ENCODE measurements around the gene SRSF4.

Gene SRSF4

DNA sequence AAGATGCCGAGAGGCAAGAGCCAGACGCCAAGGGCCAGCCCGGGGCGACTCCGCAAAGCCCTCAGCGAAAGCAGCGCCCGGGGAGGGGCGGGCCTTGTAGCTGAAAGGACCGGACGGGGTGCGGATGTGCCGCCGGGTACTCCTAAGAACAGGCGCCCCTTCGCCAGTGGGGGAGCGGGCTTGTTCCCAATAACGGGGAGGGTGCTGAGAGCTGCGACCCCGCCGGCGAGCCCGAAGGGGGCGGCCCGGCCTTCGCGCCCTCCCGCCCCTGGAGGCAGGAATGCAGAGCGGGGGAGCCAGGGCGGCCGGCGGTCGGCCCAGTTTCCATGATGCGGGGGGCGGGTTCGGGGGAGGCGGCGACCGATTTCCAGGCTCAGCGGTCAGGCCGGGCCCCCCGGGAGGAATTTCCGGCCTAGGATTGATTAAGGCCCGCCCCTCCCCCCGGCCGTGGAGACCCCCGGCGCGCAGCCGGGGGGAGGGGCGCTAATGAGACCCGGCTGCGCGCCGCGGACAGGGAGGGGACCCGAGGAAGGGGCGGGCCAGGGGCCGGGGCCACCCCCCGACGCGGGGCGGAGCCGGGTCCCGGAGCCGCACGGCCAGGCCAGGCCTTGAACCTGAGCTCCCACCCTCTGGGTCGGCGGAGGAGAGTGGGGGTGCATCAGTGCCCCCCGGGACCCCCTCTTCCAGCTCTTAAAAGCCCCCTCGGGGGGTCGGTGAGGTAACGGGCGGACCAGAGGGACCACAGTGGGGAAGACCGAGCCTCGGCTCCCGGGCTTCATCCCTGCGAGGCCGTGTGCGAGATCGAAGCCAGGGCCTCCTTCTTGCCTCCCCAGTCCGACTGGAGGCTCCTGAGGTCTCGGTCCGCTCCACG is 57.1 kb downstream of the SRSF4 start:
- no peak for TF ChIP-seq CTBP1 (IDR thresholded peaks at IDR 0.05; ENCODE audit: borderline replicate concordance)
- peak; percentile 86 for TF ChIP-seq L3MBTL2 (conservative IDR thresholded peaks at IDR 0.05)
- TF ChIP-seq HDGF (IDR thresholded peaks at IDR 0.05; ENCODE audit: borderline replicate concordance) = peak; percentile 87; the same call in 1 of the 2 replicates
- DNase-seq (ENCODE audit: extremely low spot score) = peak; percentile 93

DNA sequence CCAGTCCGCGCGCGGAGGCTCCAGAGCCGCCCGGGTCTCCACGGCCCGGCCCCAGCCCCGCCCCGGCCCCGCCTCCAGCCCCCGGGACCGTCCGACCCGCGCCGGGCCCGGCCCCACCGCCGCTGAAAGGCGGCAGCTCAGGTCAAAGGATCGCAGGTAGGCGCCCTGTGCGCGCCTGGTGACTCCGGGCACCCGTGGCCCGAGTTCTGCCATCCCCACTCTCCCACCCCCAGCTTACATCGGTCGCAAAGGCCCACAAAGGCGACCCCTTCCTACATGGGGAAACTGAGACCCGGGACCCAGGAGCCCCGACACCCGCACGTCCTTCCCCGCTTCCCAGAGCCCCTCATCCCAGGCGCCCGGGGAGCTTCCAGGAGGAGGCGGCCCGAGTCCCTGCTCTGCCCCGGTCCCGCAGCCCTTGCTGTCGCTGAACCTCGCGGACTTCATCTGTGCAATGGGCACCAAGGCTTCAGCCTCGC is 57.8 kb downstream of the SRSF4 start, which contains the start of gene TMEM200B:
TSS of gene TMEM200B (minus strand) at position 17 of the 479 bp plus-strand sequence. CDS start 2,075 bp downstream, outside the sequence.
- ChIA-PET POLR2A (interaction anchor here (1.1 to 1.7 kb wide), 5 partner anchors 11 to 61 kb away, joined by 3 to 13 read pairs (median 4); partner anchors contain the start of gene SRSF4), CTCF (no interaction called here)
- no peak for DNase-seq (ENCODE audit: extremely low spot score)
- TF ChIP-seq FOXA1 (IDR thresholded peaks at IDR 0.05) (no peak), ARNT (IDR thresholded peaks at IDR 0.05) (no peak), HDGF (IDR thresholded peaks at IDR 0.05; ENCODE audit: borderline replicate concordance) (no peak), FOXK2 (IDR thresholded peaks at IDR 0.05) (no peak), BHLHE40 (IDR thresholded peaks at IDR 0.05; ENCODE audit: borderline replicate concordance) (no peak), ELF4 (IDR thresholded peaks at IDR 0.05) (no peak), LEF1 (IDR thresholded peaks at IDR 0.05; ENCODE audit: borderline replicate concordance) (no peak), ZNF384 (IDR thresholded peaks at IDR 0.05) (no peak), L3MBTL2 (conservative IDR thresholded peaks at IDR 0.05) (no peak), SUZ12 (IDR thresholded peaks at IDR 0.05) (no peak), FOXM1 (IDR thresholded peaks at IDR 0.05; ENCODE audit: borderline replicate concordance) (no peak), NFRKB (IDR thresholded peaks at IDR 0.05) (no peak), TARDBP (IDR thresholded peaks at IDR 0.05) (no peak)
- TF ChIP-seq, protein P1, sequence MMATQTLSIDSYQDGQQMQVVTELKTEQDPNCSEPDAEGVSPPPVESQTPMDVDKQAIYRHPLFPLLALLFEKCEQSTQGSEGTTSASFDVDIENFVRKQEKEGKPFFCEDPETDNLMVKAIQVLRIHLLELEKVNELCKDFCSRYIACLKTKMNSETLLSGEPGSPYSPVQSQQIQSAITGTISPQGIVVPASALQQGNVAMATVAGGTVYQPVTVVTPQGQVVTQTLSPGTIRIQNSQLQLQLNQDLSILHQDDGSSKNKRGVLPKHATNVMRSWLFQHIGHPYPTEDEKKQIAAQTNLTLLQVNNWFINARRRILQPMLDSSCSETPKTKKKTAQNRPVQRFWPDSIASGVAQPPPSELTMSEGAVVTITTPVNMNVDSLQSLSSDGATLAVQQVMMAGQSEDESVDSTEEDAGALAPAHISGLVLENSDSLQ (IDR thresholded peaks at IDR 0.05) = no peak

More for the DNA sequence above, 57.1 kb downstream of the SRSF4 start:
- POLR2A ChIA-PET = interaction anchor here (0.6 to 1.7 kb wide), 6 partner anchors 12 to 61 kb away, joined by 3 to 13 read pairs (median 4); partner anchors contain the start of gene SRSF4
- CTCF ChIA-PET = interaction anchor here (1.1 kb wide), 1 partner anchor 56 kb away, joined by 3 read pairs; the partner anchor contains the start of gene SRSF4

DNA sequence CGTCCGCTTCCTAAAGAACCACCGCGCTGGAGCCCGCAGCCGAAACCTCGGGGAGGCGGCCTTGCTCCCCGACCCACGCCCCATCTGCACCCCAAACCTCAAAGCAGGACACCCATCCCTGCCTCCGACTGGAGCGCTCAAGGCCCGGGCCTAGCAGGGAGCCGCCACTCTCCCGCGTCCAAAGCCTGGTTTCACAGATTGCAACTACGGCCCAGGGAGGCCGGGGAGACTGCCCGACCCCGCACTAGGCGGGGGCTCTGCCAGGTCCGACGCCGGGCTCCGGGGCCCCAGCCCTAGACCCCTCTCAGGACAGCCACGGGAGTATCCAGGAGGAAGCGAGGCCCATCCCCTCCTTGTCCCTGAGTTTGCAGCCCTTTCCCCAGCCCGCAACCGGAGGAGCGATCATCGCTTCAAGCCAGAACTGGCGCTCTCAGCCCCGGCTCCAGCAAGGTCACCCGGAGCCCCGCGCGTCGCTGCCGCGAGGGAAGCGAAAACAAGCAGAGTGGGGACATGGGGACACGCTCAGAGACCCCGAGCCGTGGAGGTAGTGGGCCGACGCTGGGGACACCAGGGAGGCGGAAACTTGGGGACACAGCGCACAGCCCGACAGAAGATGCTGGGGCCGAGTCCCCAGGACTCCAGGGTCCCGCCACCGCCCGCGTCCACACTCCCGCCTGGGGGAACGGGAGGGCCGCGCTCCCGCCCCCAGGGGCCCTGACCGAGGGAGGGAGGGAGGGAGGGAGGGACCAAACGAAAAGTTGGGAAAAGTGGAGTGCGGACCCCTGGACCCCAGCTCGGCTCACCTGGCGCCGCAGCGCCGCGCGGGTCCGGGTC is 58.4 kb downstream of the SRSF4 start:
- no peak for TF ChIP-seq ZNF384 (IDR thresholded peaks at IDR 0.05)
- no peak for TF ChIP-seq SUZ12 (IDR thresholded peaks at IDR 0.05)
- no peak for TF ChIP-seq FOXK2 (IDR thresholded peaks at IDR 0.05)
- no peak for TF ChIP-seq FOXA1 (IDR thresholded peaks at IDR 0.05)
- TF ChIP-seq LEF1 (IDR thresholded peaks at IDR 0.05; ENCODE audit: borderline replicate concordance) = no peak
- no peak for TF ChIP-seq L3MBTL2 (conservative IDR thresholded peaks at IDR 0.05)
- no peak for TF ChIP-seq CTBP1 (IDR thresholded peaks at IDR 0.05; ENCODE audit: borderline replicate concordance)
- TF ChIP-seq BHLHE40 (IDR thresholded peaks at IDR 0.05; ENCODE audit: borderline replicate concordance) = no peak
- TF ChIP-seq FOXM1 (IDR thresholded peaks at IDR 0.05; ENCODE audit: borderline replicate concordance) = no peak
- TF ChIP-seq NFRKB (IDR thresholded peaks at IDR 0.05) = no peak
- no peak for TF ChIP-seq ELF4 (IDR thresholded peaks at IDR 0.05)
- TF ChIP-seq HDGF (IDR thresholded peaks at IDR 0.05; ENCODE audit: borderline replicate concordance) = no peak
- no peak for TF ChIP-seq TARDBP (IDR thresholded peaks at IDR 0.05)
- TF ChIP-seq, protein P1 (IDR thresholded peaks at IDR 0.05) = no peak
- TF ChIP-seq SP1 (IDR thresholded peaks at IDR 0.05) = no peak
- no peak for TF ChIP-seq ARNT (IDR thresholded peaks at IDR 0.05)
- no peak for DNase-seq (ENCODE audit: extremely low spot score)
- POLR2A ChIA-PET = interaction anchor here (1.7 kb wide), 1 partner anchor 10 kb away, joined by 8 read pairs; no protein-coding TSS in a partner anchor
- CTCF ChIA-PET = interaction anchor here (1.5 kb wide), 1 partner anchor 11 kb away, joined by 3 read pairs; no protein-coding TSS in a partner anchor

GRCh38 chr1:29122682-29123052 is 59.0 kb downstream of the SRSF4 start:
- DNase-seq (ENCODE audit: extremely low spot score) = no peak
- TF ChIP-seq ZNF384 (IDR thresholded peaks at IDR 0.05) (no peak), LEF1 (IDR thresholded peaks at IDR 0.05; ENCODE audit: borderline replicate concordance) (no peak), SP1 (IDR thresholded peaks at IDR 0.05) (no peak), TARDBP (IDR thresholded peaks at IDR 0.05) (no peak), FOXA1 (IDR thresholded peaks at IDR 0.05) (no peak), NFRKB (IDR thresholded peaks at IDR 0.05) (no peak), L3MBTL2 (conservative IDR thresholded peaks at IDR 0.05) (no peak), FOXK2 (IDR thresholded peaks at IDR 0.05) (no peak), SUZ12 (IDR thresholded peaks at IDR 0.05) (no peak), BHLHE40 (IDR thresholded peaks at IDR 0.05; ENCODE audit: borderline replicate concordance) (no peak), HDGF (IDR thresholded peaks at IDR 0.05; ENCODE audit: borderline replicate concordance) (no peak)
- TF ChIP-seq, protein P1 (IDR thresholded peaks at IDR 0.05) = no peak
- ChIA-PET POLR2A (no interaction called here), CTCF (interaction anchor here (1.5 kb wide), 1 partner anchor 10 kb away, joined by 3 read pairs; no protein-coding TSS in a partner anchor)
